ENCODE results near the gene GOLGA8K. TPM values are rescaled to one million over a fixed set of nuclear protein-coding genes. Genes with fewer than 3 reads are reported as not detected.
"Not testable (repeated sequence)": the region's sequence is repeated elsewhere in the genome, so short reads cannot be mapped to it uniquely, and the experiment has no call there.

Gene GOLGA8K, protein sequence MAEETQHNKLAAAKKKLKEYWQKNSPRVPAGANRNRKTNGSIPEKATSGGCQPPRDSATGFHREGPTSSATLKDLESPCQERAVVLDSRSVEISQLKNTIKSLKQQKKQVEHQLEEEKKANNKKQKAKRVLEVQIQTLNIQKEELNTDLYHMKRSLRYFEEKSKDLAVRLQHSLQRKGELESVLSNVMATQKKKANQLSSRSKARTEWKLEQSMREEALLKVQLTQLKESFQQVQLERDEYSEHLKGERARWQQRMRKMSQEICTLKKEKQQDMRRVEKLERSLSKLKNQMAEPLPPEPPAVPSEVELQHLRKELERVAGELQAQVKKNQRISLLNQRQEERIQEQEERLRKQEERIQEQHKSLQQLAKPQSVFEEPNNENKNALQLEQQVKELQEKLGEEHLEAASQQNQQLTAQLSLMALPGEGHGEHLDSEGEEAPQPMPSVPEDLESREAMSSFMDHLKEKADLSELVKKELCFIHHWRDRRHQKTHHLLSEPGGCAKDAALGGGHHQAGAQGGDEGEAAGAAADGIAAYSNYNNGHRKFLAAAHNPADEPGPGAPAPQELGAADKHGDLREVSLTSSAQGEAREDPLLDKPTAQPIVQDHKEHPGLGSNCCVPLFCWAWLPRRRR
- total RNA-seq = under 1 TPM in 1 of 4 donors, not detected in 3; 0.64 TPM

DNA sequence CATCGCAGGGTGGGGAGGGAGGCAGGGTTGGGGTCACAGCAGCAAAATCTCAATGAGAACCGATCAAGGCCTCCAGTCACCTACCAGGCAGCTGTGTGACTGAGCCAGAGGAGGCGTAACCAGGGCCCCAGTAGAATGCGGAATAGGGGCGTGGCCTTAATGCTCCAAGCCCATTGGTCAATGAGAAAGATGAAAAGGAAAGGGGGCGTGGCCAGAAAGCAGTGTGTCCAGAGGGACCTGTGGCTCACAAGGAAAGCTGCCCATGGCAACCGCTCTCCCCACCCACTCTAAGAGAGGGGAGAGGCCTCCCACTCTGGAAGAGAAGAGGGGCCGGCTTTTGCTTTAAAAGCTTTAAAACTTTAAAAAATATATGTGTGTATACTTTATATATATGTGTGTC lies at the start of gene GOLGA8K:
Gene GOLGA8K, minus strand, starts transcription at position 101 of the 400 bp plus-strand sequence. Its CDS starts 98 bp downstream, at position 3.
- intact Hi-C loops (cut with DNase I; ENCODE audit: low total_unique reads); H3K4me1 ChIP-seq; H3K36me3 ChIP-seq; H3K4me3 ChIP-seq; H3K9me3 ChIP-seq; H3K27me3 ChIP-seq; in situ Hi-C loops (cut with MboI; ENCODE audit: low pct_ligation_motif_present in 1 of 4, low pct_unique_long_range_greater_than_20kb in 1 of 4, low sequenced_read_pairs in 3 of 4); DNase-seq; H3K27ac ChIP-seq: not testable (repeated sequence)
- WGBS, 2 donors (ENCODE audit: low coverage in 1 of 2) = no CpG with 5 or more reads among the region's 8 CpGs

DNA sequence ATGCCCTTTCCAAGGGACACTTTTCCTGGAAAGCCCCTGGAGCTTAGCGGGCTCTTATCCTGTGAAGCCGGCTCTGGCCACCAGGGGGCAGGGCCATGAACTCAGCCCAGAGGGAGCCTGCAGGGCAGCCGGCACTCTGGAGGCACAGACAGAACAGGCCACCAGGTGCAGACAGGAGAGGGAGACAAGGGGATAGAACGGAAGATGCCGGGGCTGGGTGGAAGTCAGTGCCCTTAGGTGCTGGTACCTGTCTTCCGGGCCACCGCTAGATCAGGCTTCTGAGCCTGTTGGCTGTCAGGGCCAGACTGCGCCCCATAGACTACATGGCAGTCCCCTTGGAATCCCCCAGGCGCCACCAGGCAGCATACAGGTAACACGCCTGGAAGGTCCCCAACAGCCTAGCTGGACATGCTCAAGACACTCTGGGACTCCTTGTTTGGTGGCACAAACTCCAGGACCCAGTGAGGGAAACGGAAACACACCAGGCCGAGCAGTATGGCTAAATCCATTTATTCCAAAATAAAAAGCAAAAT lies 37.4 kb upstream of the GOLGA8K start:
- in situ Hi-C loops (cut with MboI; ENCODE audit: low pct_ligation_motif_present in 1 of 4, low pct_unique_long_range_greater_than_20kb in 1 of 4, low sequenced_read_pairs in 3 of 4); H3K4me1 ChIP-seq; intact Hi-C loops (cut with DNase I; ENCODE audit: low total_unique reads); H3K27me3 ChIP-seq; H3K36me3 ChIP-seq; H3K4me3 ChIP-seq; H3K9me3 ChIP-seq; H3K27ac ChIP-seq; DNase-seq: not testable (repeated sequence)
- WGBS, 2 donors (ENCODE audit: low coverage in 1 of 2) = no CpG with 5 or more reads among the region's 12 CpGs
- TF ChIP-seq, protein P1, sequence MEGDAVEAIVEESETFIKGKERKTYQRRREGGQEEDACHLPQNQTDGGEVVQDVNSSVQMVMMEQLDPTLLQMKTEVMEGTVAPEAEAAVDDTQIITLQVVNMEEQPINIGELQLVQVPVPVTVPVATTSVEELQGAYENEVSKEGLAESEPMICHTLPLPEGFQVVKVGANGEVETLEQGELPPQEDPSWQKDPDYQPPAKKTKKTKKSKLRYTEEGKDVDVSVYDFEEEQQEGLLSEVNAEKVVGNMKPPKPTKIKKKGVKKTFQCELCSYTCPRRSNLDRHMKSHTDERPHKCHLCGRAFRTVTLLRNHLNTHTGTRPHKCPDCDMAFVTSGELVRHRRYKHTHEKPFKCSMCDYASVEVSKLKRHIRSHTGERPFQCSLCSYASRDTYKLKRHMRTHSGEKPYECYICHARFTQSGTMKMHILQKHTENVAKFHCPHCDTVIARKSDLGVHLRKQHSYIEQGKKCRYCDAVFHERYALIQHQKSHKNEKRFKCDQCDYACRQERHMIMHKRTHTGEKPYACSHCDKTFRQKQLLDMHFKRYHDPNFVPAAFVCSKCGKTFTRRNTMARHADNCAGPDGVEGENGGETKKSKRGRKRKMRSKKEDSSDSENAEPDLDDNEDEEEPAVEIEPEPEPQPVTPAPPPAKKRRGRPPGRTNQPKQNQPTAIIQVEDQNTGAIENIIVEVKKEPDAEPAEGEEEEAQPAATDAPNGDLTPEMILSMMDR (IDR thresholded peaks at IDR 0.05) = peak in 1 of 5 experiments; percentile 9

DNA sequence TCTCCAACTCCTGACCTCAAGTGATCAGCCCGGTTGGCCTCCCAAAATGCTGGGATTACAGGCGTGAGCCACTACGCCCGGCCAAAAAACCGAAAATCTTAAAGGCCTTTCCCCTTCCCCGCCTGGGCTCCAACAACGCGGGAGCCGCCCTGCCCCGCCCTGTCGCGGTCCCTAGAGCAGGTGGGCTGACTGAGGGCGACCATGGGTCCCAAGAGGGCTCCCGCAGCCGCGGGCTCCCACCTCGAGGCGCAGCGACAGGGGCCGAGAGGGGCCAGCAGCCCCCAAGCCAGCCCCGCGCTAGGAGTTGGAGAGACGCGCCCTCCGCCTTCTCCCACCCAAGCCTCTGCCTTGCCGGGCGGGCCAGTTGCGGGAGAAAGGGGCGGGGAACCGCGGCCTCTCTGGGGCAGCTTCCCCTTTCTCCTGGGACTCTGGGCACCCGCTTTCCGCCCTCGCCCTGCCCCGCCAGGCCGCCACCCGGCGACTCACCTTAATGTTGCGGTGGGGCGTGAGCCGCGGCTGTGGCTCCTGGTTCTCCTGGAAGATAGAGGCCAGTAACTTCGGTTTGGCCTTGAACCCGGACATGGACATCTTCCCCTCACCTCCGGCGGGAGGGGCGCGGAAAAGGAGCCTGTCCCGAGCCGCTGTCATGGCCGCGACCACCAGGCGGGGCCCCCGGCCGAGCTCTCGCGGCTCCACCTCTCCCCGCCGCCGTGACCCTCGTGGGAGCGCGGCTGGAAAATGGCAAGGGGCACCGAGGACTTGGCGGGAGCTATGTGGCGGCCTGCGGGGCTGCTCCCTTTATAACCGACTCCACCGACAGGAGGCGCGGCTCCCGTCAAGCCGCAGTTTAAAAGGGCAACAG lies 31.2 kb upstream of the GOLGA8K start:
- H3K4me3 ChIP-seq; H3K36me3 ChIP-seq; H3K4me1 ChIP-seq; H3K27ac ChIP-seq; DNase-seq; intact Hi-C loops (cut with DNase I; ENCODE audit: low total_unique reads); H3K9me3 ChIP-seq; H3K27me3 ChIP-seq; in situ Hi-C loops (cut with MboI; ENCODE audit: low pct_ligation_motif_present in 1 of 4, low pct_unique_long_range_greater_than_20kb in 1 of 4, low sequenced_read_pairs in 3 of 4): not testable (repeated sequence)
- WGBS, 2 donors (ENCODE audit: low coverage in 1 of 2) = no CpG with 5 or more reads among the region's 73 CpGs

DNA sequence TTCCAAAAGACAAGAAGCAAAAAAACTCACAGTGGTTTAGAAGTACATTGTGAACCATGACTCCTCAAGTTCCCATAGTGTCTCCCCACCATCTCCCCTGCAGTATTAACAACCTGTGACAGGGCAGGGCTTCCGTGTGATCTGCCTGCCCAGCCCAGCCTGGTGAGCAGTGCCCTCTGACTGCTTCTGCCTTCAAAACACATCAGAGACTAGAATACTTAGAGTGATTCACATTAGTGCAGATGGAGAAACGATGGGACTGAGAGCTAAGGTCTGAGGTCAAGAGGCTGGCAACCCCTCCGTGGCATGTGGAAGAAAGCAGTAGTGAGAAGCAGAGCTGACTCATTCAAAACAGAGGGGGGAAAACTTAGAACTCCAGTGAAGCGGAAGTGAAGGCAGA lies 24.5 kb upstream of the GOLGA8K start:
- WGBS, 2 donors (ENCODE audit: low coverage in 1 of 2) = 25% methylated on average over 1 of the region's 4 CpGs; no CpG with 5 or more reads in 1 of the 2 donors
- H3K9me3 ChIP-seq; H3K36me3 ChIP-seq; H3K27ac ChIP-seq; H3K27me3 ChIP-seq; intact Hi-C loops (cut with DNase I; ENCODE audit: low total_unique reads); DNase-seq; in situ Hi-C loops (cut with MboI; ENCODE audit: low pct_ligation_motif_present in 1 of 4, low pct_unique_long_range_greater_than_20kb in 1 of 4, low sequenced_read_pairs in 3 of 4); H3K4me3 ChIP-seq; H3K4me1 ChIP-seq: not testable (repeated sequence)

DNA sequence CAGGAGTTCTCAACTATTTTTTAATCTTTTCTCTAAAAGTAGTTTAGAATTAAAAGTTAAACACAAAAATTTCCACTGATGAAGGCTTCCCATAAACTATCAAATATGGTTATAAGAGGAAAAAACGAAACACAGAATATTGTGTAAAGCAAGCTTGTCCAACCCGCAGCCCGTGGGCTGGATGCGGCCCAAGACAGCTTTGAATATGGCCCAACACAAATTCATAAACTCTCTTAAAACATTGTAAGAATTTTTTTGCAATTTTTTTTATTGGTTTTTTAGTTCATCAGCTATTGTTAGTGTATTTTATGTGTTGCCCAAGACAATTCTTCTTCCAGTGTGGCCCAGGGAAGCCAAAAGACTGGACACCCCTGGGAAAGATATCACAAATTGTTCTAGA lies 23.4 kb upstream of the GOLGA8K start:
- in situ Hi-C loops (cut with MboI; ENCODE audit: low pct_ligation_motif_present in 1 of 4, low pct_unique_long_range_greater_than_20kb in 1 of 4, low sequenced_read_pairs in 3 of 4); intact Hi-C loops (cut with DNase I; ENCODE audit: low total_unique reads); H3K36me3 ChIP-seq; H3K27me3 ChIP-seq; H3K4me1 ChIP-seq; H3K4me3 ChIP-seq; H3K9me3 ChIP-seq; H3K27ac ChIP-seq; DNase-seq: not testable (repeated sequence)
- WGBS, 2 donors (ENCODE audit: low coverage in 1 of 2) = 84 to 87% methylated on average over 4 of the region's 4 CpGs

DNA sequence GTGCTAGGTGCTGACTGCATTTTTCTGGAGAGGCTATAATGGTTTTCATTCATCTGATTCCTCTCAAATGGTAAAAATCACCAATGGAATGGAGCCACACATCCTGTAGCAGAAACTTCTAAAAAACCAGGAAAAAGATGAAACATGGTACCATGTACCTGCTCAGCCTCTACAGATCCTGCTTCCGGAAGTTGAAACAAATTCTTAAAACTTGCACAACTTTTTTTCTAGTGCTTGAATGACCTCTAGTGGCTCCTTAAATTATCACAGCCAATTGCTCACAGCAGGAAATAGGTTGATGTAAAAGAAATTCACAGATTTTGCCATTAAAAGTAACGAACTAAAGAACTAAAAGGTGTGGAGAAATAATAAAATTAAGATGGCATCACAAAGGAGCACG lies 4.8 kb upstream of the GOLGA8K start:
- H3K36me3 ChIP-seq; intact Hi-C loops (cut with DNase I; ENCODE audit: low total_unique reads); H3K4me1 ChIP-seq; in situ Hi-C loops (cut with MboI; ENCODE audit: low pct_ligation_motif_present in 1 of 4, low pct_unique_long_range_greater_than_20kb in 1 of 4, low sequenced_read_pairs in 3 of 4); H3K4me3 ChIP-seq; H3K27me3 ChIP-seq; DNase-seq; H3K27ac ChIP-seq; H3K9me3 ChIP-seq: not testable (repeated sequence)
- 0% methylated on average over 2 of the region's 3 CpGs; no CpG with 5 or more reads in 1 of the 2 donors for WGBS, 2 donors (ENCODE audit: low coverage in 1 of 2)
- TF ChIP-seq, protein P1 (IDR thresholded peaks at IDR 0.05) = peak in 3 of 5 experiments; percentile 20 to 38 (median 32)

DNA sequence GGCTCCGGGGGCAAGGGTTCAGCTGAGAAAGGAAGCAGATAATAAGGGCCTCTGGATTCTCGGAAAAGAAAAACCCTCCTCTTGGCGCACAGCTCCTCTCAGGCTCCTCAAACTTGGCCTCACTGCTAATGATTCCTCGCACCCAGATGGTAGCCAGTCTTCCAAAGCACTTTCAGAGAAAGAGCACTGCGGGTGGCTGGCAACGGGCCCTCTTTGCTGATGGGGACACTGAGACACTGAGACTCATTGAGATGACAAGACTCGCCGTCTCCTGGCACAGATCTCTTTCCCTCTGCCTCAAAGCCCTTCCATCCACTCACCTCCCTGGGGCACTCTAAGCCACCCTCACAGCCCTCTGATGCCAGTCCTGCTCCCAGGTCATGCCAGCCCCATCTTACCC lies 6.6 kb downstream of the GOLGA8K start:
- in situ Hi-C loops (cut with MboI; ENCODE audit: low pct_ligation_motif_present in 1 of 4, low pct_unique_long_range_greater_than_20kb in 1 of 4, low sequenced_read_pairs in 3 of 4); H3K27ac ChIP-seq; H3K36me3 ChIP-seq; DNase-seq; H3K9me3 ChIP-seq; H3K27me3 ChIP-seq; H3K4me3 ChIP-seq; intact Hi-C loops (cut with DNase I; ENCODE audit: low total_unique reads); H3K4me1 ChIP-seq: not testable (repeated sequence)
- no CpG with 5 or more reads among the region's 8 CpGs for WGBS, 2 donors (ENCODE audit: low coverage in 1 of 2)

DNA sequence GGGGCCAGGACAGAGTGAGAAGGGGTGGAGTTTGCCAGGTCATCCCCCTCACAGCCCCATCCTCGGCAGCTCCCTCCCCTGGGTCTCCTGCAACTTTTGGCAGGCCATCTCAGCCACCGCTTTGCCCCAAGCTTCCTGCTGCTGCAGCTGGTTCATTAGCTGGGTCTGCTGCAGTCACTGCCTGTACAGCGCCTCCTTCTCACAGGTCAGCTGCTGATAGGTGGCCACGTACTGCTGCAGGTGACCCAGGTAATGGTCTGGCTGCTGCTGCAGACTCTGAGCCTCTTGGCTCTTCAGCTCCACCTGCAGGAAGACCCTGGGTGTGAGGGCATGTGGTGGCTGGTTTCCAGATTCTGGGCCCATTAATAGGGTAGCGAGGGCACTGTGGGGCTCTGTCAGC lies 8.3 kb downstream of the GOLGA8K start:
- H3K9me3 ChIP-seq; DNase-seq; H3K27ac ChIP-seq; H3K4me1 ChIP-seq; H3K4me3 ChIP-seq; H3K36me3 ChIP-seq; in situ Hi-C loops (cut with MboI; ENCODE audit: low pct_ligation_motif_present in 1 of 4, low pct_unique_long_range_greater_than_20kb in 1 of 4, low sequenced_read_pairs in 3 of 4); intact Hi-C loops (cut with DNase I; ENCODE audit: low total_unique reads); H3K27me3 ChIP-seq: not testable (repeated sequence)
- no CpG with 5 or more reads among the region's 5 CpGs for WGBS, 2 donors (ENCODE audit: low coverage in 1 of 2)

Data from transverse colon (tissue), 4 donors.